H1 (cell line): ENCODE measurements around the gene RSAD2. TPM values are rescaled to one million over a fixed set of nuclear protein-coding genes. Genes with fewer than 3 reads are reported as not detected.

Experiments
- CHD7 ChIP-seq: fragments of 300-600 bp; sonication (generic); IDR thresholded peaks from 2 replicates; pipeline ENCODE4 v1.7.1; 2012; ENCODE audit warnings: low read length, moderate library complexity, mild to moderate bottlenecking, inconsistent platforms; ENCODE audit not compliant: insufficient replicate concordance
- EZH2 ChIP-seq: fragments of 200-600 bp; sonication (generic); IDR thresholded peaks from 2 replicates; pipeline ENCODE4 v1.7.1; 2012; ENCODE audit warnings: low read depth, mild to moderate bottlenecking, moderate library complexity, low read length, inconsistent platforms; ENCODE audit not compliant: severe bottlenecking
- SIX5 ChIP-seq: IDR thresholded peaks from 2 replicates; pipeline ENCODE4 v1.6.1; 2011; ENCODE audit warnings: mild to moderate bottlenecking, low read depth, low read length
- TAF7 ChIP-seq: optimal IDR thresholded peaks from 2 replicates; pipeline ENCODE3; 2011; ENCODE audit warnings: low read depth, mild to moderate bottlenecking, inconsistent platforms, low read length, moderate library complexity, borderline replicate concordance
- USF2 ChIP-seq: IDR thresholded peaks from 2 replicates; pipeline ENCODE4 v1.6.1; 2011; ENCODE audit warnings: low read length, improper control_type of control experiment
- polyA plus RNA-seq, 7 experiments: library from polyadenylated mRNA; depleted of rRNA in 3 of 7; stranded (reverse) in 5 of 7; unstranded in 2 of 7; fragments of >200 nt in 5 of 7; fragments of 200-250 nt in 2 of 7; gene quantifications; 1 replicate in 5 of 7; 2 replicates in 1 of 7; 4 replicates in 1 of 7; pipeline versions ENCODE4 v1.2.1 to v1.2.3, GENCODE V29; 2011 to 2013; ENCODE audit warnings: missing spikeins in 2 of 7, mixed read lengths in 2 of 7
- total RNA-seq: library from RNA; stranded (reverse); fragmentation: NEBNext Ultra II Directional; extraction: Animal tissue kit (Norgen Biotek cat#: 25700); gene quantifications from 2 replicates; pipeline ENCODE4 v1.2.1, GENCODE V29; 2021
- TF ChIP-seq, protein P1 (sequence below): IDR thresholded peaks from 2 replicates; pipeline ENCODE4 v1.6.1; 2011; ENCODE audit warnings: low read depth, mild to moderate bottlenecking, low read length; ENCODE audit not compliant: insufficient read depth

Gene RSAD2
- total and polyA plus RNA-seq, 2 of the 8 experiments (the other 6 are each of a cell fraction or from before 2014, with no cell fraction given): not detected

- TF ChIP-seq CHD7 (no peak), EZH2 (no peak), SIX5 (no peak), USF2 (no peak), TAF7 (no peak)
- TF ChIP-seq, protein P1, sequence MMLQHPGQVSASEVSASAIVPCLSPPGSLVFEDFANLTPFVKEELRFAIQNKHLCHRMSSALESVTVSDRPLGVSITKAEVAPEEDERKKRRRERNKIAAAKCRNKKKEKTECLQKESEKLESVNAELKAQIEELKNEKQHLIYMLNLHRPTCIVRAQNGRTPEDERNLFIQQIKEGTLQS: no peak
Measured at GRCh38 chr2:6916224-6916623, 38.6 kb downstream of the RSAD2 start (continued).
